OCI-LY3 (cell line): ENCODE results near the gene BANF2.
"Not testable (repeated sequence)": the region's sequence is repeated elsewhere in the genome, so short reads cannot be mapped to it uniquely, and the experiment has no call there.

ENCODE experiments used
- H2AFZ ChIP-seq: fragments of 200-600, 300-600 bp; shearing (Covaris generic); 2 replicates; pipeline ENCODE4 v1.6.0; 2014; ENCODE audit warnings: antibody characterized with exemption, low read depth, low read length
- H3K27ac ChIP-seq: fragments of 200-600, 300-600 bp; sonication (generic); 2 replicates; pipeline ENCODE4 v1.5.1; 2014; ENCODE audit warnings: mild to moderate bottlenecking, low read length, moderate library complexity, mixed read lengths
- H3K27me3 ChIP-seq: fragments of 200-600, 300-600 bp; sonication (generic); 2 replicates; pipeline ENCODE4 v1.6.1; 2014; ENCODE audit warnings: low read depth, low read length, mixed read lengths
- H3K36me3 ChIP-seq: fragments of 200-600, 300-600 bp; sonication (generic); replicated peaks from 2 replicates; pipeline ENCODE3; 2014; ENCODE audit warnings: low read depth, low read length, mixed read lengths
- H3K4me1 ChIP-seq: fragments of 300-600, 200-600 bp; sonication (generic); 2 replicates; pipeline ENCODE4 v1.6.1; 2014; ENCODE audit warnings: low read length, mixed read lengths
- H3K4me2 ChIP-seq: fragments of 200-600, 300-600 bp; sonication (generic); 2 replicates; pipeline ENCODE4 v1.6.1; 2014; ENCODE audit warnings: low read length, mixed read lengths
- H3K4me3 ChIP-seq: fragments of 300-600, 200-600 bp; sonication (generic); 2 replicates; pipeline ENCODE4 v1.5.1; 2014; ENCODE audit warnings: antibody characterized with exemption, mild to moderate bottlenecking, low read length, moderate library complexity
- H3K79me2 ChIP-seq: fragments of 300-600, 200-600 bp; shearing (Covaris generic); 2 replicates; pipeline ENCODE4 v1.6.1; 2014; ENCODE audit warnings: mild to moderate bottlenecking, low read length, mixed read lengths
- H3K9ac ChIP-seq: fragments of 300-600, 200-600 bp; shearing (Covaris generic); 2 replicates; pipeline ENCODE4 v1.6.0; 2014; ENCODE audit warnings: mild to moderate bottlenecking, low read length, moderate library complexity
- H3K9me3 ChIP-seq: fragments of 200-600, 300-600 bp; shearing (Covaris generic); 2 replicates; pipeline ENCODE4 v1.6.1; 2014; ENCODE audit warnings: low read length, mixed read lengths; ENCODE audit not compliant: insufficient read depth
- H4K20me1 ChIP-seq: fragments of 200-600, 300-600 bp; sonication (generic); 2 replicates; pipeline ENCODE4 v1.6.1; 2016; ENCODE audit warnings: low read length, mixed read lengths; ENCODE audit not compliant: insufficient read depth
- CTCF ChIP-seq: fragments of 200-600, 300-600 bp; sonication (generic); IDR thresholded peaks from 2 replicates; pipeline ENCODE4 v1.5.1; 2014; ENCODE audit warnings: antibody characterized with exemption, low read length, low read depth
- EZH2phosphoT487 ChIP-seq: fragments of 200-600 bp; shearing (Covaris generic); IDR thresholded peaks from 2 replicates; pipeline ENCODE4 v1.6.1; 2018; ENCODE audit warnings: antibody characterized with exemption, mixed run types, low read depth

Gene BANF2

GRCh38 chr20:17701826-17702225, 2.1 kb downstream of the BANF2 start:
- TF ChIP-seq CTCF (no peak), EZH2phosphoT487 (no peak)
- Histone ChIP-seq H4K20me1 (no peaks in the 10 kb centered on the region), H3K4me1 (no peaks in the 10 kb centered on the region), H3K9ac (no peak overlapping the region), H3K79me2 (no peaks in the 10 kb centered on the region), H3K4me3 (no peak overlapping the region), H3K36me3 (no peaks in the 10 kb centered on the region), H3K9me3 (no peaks in the 10 kb centered on the region), H3K27ac (no peak overlapping the region), H2AFZ (no peak overlapping the region), H3K27me3 (peaks cover 4% of the 10 kb centered on the region; the same call in 1 of the 2 replicates), H3K4me2 (no peak overlapping the region)

DNA sequence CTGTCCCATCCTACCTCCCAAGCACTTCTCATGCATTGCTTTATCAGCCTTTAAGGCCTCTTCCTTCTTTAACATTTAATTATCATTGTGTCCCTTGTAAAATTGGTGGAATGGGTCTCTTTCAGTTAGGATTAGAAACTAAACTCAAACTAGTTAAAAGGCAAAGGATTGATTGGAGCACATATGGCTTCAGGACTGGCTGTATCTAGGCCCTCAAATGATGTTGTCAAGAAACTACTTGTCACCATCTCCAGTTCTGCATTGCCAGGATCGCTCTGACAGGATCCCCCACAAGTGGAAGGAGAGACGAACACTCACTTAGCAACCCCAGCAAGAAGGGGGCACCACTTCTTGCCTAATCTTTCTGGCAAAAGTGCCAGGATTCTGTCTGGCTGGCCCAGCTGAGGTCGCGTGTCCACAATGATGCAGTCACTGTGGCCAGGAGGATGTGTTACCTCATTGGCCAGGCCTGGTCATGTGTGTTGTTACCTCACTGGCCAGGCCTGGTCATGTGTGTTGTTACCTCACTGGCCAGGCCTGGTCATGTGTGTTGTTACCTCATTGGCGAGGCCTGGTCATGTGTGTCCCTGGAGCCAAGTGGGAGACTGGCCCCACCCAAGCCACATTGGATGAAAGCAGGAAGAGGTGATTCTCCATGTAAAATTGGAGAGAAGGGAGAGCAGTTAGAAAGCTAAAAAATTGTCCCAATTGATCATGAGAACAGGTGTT, 5.0 kb downstream of the BANF2 start:
- no peaks in the 10 kb centered on the region for H3K4me1 ChIP-seq
- H3K27me3 ChIP-seq = no peaks in the 10 kb centered on the region
- no peaks in the 10 kb centered on the region for H3K79me2 ChIP-seq
- H4K20me1 ChIP-seq = no peaks in the 10 kb centered on the region
- H2AFZ ChIP-seq = no peak overlapping the region
- no peak overlapping the region for H3K9ac ChIP-seq
- no peak overlapping the region for H3K4me3 ChIP-seq
- TF ChIP-seq EZH2phosphoT487 (no peak), CTCF (no peak)
- no peaks in the 10 kb centered on the region for H3K36me3 ChIP-seq
- H3K27ac ChIP-seq = no peak overlapping the region
- no peaks in the 10 kb centered on the region for H3K9me3 ChIP-seq
- no peak overlapping the region for H3K4me2 ChIP-seq

GRCh38 chr20:17705916-17706315, 6.2 kb downstream of the BANF2 start:
- no peak overlapping the region for H3K27ac ChIP-seq
- H3K27me3 ChIP-seq = no peaks in the 10 kb centered on the region
- H3K36me3 ChIP-seq = no peaks in the 10 kb centered on the region
- H2AFZ ChIP-seq = no peak overlapping the region
- no peaks in the 10 kb centered on the region for H3K4me1 ChIP-seq
- no peaks in the 10 kb centered on the region for H4K20me1 ChIP-seq
- TF ChIP-seq CTCF (no peak), EZH2phosphoT487 (no peak)
- H3K79me2 ChIP-seq = no peaks in the 10 kb centered on the region
- no peak overlapping the region for H3K4me2 ChIP-seq
- no peak overlapping the region for H3K9ac ChIP-seq
- no peaks in the 10 kb centered on the region for H3K9me3 ChIP-seq
- H3K4me3 ChIP-seq = no peak overlapping the region

DNA sequence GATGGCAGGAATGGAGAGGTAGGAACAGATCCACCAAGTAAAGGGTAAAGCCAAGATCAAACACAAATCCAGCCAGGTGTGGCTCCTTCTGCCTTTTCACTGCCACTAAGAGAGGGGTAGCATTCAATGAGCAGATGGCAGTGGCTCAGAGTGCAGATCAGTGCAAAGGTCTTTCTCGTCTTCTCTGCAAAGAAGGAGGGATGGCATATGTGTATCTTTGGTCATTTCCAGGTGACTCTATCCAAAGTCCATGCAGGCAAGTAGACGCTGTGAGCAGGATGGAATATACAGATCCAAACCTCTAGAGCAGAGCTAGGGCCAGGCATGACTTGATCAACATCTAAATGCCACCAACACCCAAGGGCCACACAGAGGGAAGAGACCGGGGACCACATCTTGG, 6.9 kb downstream of the BANF2 start:
- Histone ChIP-seq H3K9me3 (no peaks in the 10 kb centered on the region), H3K27me3 (no peaks in the 10 kb centered on the region), H4K20me1 (no peaks in the 10 kb centered on the region), H3K4me1 (no peaks in the 10 kb centered on the region), H3K4me3 (no peak overlapping the region), H3K4me2 (no peak overlapping the region), H3K79me2 (no peaks in the 10 kb centered on the region), H3K36me3 (no peaks in the 10 kb centered on the region), H3K27ac (no peak overlapping the region), H2AFZ (no peak overlapping the region), H3K9ac (no peak overlapping the region)
- no peak for TF ChIP-seq CTCF
- TF ChIP-seq EZH2phosphoT487 = no peak

- H3K9me3 ChIP-seq, H2AFZ ChIP-seq, H3K79me2 ChIP-seq, H3K9ac ChIP-seq, H3K4me2 ChIP-seq, H3K27ac ChIP-seq, H3K36me3 ChIP-seq, H3K4me3 ChIP-seq, H4K20me1 ChIP-seq, H3K4me1 ChIP-seq, H3K27me3 ChIP-seq: not testable (repeated sequence)
Measured at GRCh38 chr20:17707951-17708350, 8.2 kb downstream of the BANF2 start.
